ENCODE measurements around the gene PLCXD3. TPM values are rescaled to one million over a fixed set of nuclear protein-coding genes. Genes with fewer than 3 reads are reported as not detected.

Gene PLCXD3
- total and polyA plus RNA-seq, 9 of the 15 experiments (the other 6 are each of a cell fraction or from before 2014, with no cell fraction given): not detected

DNA sequence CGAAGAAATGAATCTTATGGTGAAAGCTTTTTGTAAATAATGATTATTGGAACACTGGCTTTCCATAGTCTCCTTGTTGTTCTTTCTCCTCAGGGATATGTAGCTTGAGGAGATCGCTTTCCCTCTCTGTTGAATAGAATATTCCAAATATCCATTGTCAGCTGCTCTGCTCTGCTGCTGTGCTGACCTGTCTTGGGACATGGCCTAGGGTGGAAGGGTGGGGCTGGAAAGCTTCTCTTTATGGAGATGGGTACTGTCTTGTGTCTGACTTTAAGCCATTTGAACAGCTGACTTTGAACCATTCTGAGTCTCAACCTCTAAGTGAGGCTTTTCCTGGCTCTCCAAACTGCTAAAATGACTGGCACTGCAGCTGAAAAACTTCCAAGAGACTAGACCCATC lies 135.8 kb downstream of the PLCXD3 start:
- no peaks in the 10 kb centered on the region for H3K9me1 ChIP-seq (ENCODE audit: control insufficient read depth, insufficient read depth, low read length)
- WGBS (ENCODE audit: insufficient coverage, low coverage, missing lambda C conversion rate): 0% methylated on average over 2 of the region's 2 CpGs
- no peak for FAIRE-seq
- POLR2A ChIA-PET: no interaction called here
- CTCF ChIA-PET (ENCODE audit: low intra/inter-chr PET ratio): no interaction called here
- no TSS peak for BruUV-seq (replicated peaks)
- H3K79me2 ChIP-seq (ENCODE audit: control insufficient read depth, insufficient read depth, low read length): no peaks in the 10 kb centered on the region
- H3K4me3 ChIP-seq: no peak overlapping the region
- H3K27me3 ChIP-seq (ENCODE audit: control insufficient read depth in 2 of 2, insufficient read depth in 2 of 2, low read length in 2 of 2): no peaks in the 10 kb centered on the region
- H3K9ac ChIP-seq (ENCODE audit: insufficient read depth in 1 of 2, low read depth in 2 of 2, low read length in 2 of 2): no peak overlapping the region
- in situ Hi-C loops (cut with MboI) (no loop called here), intact Hi-C loops (cut with micrococcal nuclease) (no loop called here)
- H3K4me1 ChIP-seq (replicated peaks in 1 of 2; ENCODE audit: control insufficient read depth in 2 of 2, insufficient read depth in 2 of 2, low read length in 2 of 2): no peaks in the 10 kb centered on the region
- H3K27ac ChIP-seq (ENCODE audit: extremely low read depth, low read depth, low read length): no peak overlapping the region
- no peaks in the 10 kb centered on the region for H3K36me3 ChIP-seq (ENCODE audit: control insufficient read depth, insufficient read depth, low read length)
- H4K20me1 ChIP-seq (replicated peaks; ENCODE audit: control insufficient read depth, insufficient read depth, low read length): no peaks in the 10 kb centered on the region
- no peak for DNase-seq (ENCODE audit: extremely low read depth in 1 of 4, low spot score in 3 of 4)
- no peak overlapping the region for H3K4me2 ChIP-seq (ENCODE audit: insufficient read depth, low read length)
- no peak overlapping the region for H2AFZ ChIP-seq (ENCODE audit: low read depth, low read length)
- ATAC-seq: no peak
- peaks cover 3% of the 10 kb centered on the region; the same call in 1 of the 2 replicates for H3K9me3 ChIP-seq (replicated peaks; ENCODE audit: control insufficient read depth, insufficient read depth, low read depth, low read length)
- TF ChIP-seq GTF2E2 (tag; IDR thresholded peaks at IDR 0.05): no peak
- no peak for TF ChIP-seq ESRRA (IDR thresholded peaks at IDR 0.05; ENCODE audit: borderline replicate concordance, low read depth)
- TF ChIP-seq GATAD2B (IDR thresholded peaks at IDR 0.05; ENCODE audit: borderline replicate concordance): no peak
- no peak for TF ChIP-seq ELF1 (tag; IDR thresholded peaks at IDR 0.05)
- no peak for TF ChIP-seq PRPF4 (IDR thresholded peaks at IDR 0.05; ENCODE audit: insufficient read depth, low read depth, low read length, poor library complexity, severe bottlenecking)
- TF ChIP-seq, protein P1, sequence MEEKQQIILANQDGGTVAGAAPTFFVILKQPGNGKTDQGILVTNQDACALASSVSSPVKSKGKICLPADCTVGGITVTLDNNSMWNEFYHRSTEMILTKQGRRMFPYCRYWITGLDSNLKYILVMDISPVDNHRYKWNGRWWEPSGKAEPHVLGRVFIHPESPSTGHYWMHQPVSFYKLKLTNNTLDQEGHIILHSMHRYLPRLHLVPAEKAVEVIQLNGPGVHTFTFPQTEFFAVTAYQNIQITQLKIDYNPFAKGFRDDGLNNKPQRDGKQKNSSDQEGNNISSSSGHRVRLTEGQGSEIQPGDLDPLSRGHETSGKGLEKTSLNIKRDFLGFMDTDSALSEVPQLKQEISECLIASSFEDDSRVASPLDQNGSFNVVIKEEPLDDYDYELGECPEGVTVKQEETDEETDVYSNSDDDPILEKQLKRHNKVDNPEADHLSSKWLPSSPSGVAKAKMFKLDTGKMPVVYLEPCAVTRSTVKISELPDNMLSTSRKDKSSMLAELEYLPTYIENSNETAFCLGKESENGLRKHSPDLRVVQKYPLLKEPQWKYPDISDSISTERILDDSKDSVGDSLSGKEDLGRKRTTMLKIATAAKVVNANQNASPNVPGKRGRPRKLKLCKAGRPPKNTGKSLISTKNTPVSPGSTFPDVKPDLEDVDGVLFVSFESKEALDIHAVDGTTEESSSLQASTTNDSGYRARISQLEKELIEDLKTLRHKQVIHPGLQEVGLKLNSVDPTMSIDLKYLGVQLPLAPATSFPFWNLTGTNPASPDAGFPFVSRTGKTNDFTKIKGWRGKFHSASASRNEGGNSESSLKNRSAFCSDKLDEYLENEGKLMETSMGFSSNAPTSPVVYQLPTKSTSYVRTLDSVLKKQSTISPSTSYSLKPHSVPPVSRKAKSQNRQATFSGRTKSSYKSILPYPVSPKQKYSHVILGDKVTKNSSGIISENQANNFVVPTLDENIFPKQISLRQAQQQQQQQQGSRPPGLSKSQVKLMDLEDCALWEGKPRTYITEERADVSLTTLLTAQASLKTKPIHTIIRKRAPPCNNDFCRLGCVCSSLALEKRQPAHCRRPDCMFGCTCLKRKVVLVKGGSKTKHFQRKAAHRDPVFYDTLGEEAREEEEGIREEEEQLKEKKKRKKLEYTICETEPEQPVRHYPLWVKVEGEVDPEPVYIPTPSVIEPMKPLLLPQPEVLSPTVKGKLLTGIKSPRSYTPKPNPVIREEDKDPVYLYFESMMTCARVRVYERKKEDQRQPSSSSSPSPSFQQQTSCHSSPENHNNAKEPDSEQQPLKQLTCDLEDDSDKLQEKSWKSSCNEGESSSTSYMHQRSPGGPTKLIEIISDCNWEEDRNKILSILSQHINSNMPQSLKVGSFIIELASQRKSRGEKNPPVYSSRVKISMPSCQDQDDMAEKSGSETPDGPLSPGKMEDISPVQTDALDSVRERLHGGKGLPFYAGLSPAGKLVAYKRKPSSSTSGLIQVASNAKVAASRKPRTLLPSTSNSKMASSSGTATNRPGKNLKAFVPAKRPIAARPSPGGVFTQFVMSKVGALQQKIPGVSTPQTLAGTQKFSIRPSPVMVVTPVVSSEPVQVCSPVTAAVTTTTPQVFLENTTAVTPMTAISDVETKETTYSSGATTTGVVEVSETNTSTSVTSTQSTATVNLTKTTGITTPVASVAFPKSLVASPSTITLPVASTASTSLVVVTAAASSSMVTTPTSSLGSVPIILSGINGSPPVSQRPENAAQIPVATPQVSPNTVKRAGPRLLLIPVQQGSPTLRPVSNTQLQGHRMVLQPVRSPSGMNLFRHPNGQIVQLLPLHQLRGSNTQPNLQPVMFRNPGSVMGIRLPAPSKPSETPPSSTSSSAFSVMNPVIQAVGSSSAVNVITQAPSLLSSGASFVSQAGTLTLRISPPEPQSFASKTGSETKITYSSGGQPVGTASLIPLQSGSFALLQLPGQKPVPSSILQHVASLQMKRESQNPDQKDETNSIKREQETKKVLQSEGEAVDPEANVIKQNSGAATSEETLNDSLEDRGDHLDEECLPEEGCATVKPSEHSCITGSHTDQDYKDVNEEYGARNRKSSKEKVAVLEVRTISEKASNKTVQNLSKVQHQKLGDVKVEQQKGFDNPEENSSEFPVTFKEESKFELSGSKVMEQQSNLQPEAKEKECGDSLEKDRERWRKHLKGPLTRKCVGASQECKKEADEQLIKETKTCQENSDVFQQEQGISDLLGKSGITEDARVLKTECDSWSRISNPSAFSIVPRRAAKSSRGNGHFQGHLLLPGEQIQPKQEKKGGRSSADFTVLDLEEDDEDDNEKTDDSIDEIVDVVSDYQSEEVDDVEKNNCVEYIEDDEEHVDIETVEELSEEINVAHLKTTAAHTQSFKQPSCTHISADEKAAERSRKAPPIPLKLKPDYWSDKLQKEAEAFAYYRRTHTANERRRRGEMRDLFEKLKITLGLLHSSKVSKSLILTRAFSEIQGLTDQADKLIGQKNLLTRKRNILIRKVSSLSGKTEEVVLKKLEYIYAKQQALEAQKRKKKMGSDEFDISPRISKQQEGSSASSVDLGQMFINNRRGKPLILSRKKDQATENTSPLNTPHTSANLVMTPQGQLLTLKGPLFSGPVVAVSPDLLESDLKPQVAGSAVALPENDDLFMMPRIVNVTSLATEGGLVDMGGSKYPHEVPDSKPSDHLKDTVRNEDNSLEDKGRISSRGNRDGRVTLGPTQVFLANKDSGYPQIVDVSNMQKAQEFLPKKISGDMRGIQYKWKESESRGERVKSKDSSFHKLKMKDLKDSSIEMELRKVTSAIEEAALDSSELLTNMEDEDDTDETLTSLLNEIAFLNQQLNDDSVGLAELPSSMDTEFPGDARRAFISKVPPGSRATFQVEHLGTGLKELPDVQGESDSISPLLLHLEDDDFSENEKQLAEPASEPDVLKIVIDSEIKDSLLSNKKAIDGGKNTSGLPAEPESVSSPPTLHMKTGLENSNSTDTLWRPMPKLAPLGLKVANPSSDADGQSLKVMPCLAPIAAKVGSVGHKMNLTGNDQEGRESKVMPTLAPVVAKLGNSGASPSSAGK (IDR thresholded peaks at IDR 0.05): no peak
- no peak for TF ChIP-seq JUNB (CRISPR knock-in tag; conservative IDR thresholded peaks at IDR 0.05)
- no peak for TF ChIP-seq THRAP3 (IDR thresholded peaks at IDR 0.05; ENCODE audit: borderline replicate concordance)
- TF ChIP-seq FOSL1 (tag; conservative IDR thresholded peaks at IDR 0.05): no peak
- no peak for TF ChIP-seq ZNF217 (CRISPR knock-in tag; IDR thresholded peaks at IDR 0.05)
- no peak for TF ChIP-seq HDAC8 (tag; IDR thresholded peaks at IDR 0.05)
- no peak for TF ChIP-seq FUS (optimal IDR thresholded peaks at IDR 0.05; ENCODE audit: low read depth, low read length)
- TF ChIP-seq BRD4 (IDR thresholded peaks at IDR 0.05): no peak
- TF ChIP-seq HNRNPL (IDR thresholded peaks at IDR 0.05; ENCODE audit: low read depth, low read length): no peak

Measured in K562 (cell line).